GM23338 (cell line): ENCODE data around the gene NINJ2. TPM values are rescaled to one million over a fixed set of nuclear protein-coding genes. Genes with fewer than 3 reads are reported as not detected.

Experiments
- ATAC-seq: fragments of 200-7000 bp; cut with Tn5 transposase; 3 replicates; pipeline ENCODE4 v1.9.1; 2020
- DNase-seq: peaks from one replicate; pipeline ENCODE4 v3.0.0-alpha.2; 2015; ENCODE audit warnings: low spot score
- H2AFZ ChIP-seq: fragments of 200-600 bp; sonication (generic); 2 replicates; pipeline ENCODE4 v1.8.0; 2016; ENCODE audit warnings: antibody characterized with exemption, mild to moderate bottlenecking, moderate library complexity
- H3F3A ChIP-seq: fragments of 200-600 bp; sonication (generic); replicated peaks from 2 replicates; pipeline ENCODE4 v1.8.0; 2017; ENCODE audit warnings: antibody characterized with exemption, mixed run types, low read depth
- H3K27ac ChIP-seq: fragments of 200-600 bp; sonication (generic); 2 replicates; pipeline ENCODE4 v1.6.1; 2016; ENCODE audit warnings: low read depth
- H3K27me3 ChIP-seq: fragments of 200-600 bp; sonication (generic); 2 replicates; pipeline ENCODE4 v1.8.0; 2016; ENCODE audit warnings: mild to moderate bottlenecking, mixed run types, moderate library complexity; ENCODE audit not compliant: insufficient read depth
- H3K36me3 ChIP-seq: fragments of 200-600 bp; sonication (generic); 2 replicates; pipeline ENCODE4 v1.8.0; 2016; ENCODE audit warnings: mild to moderate bottlenecking; ENCODE audit not compliant: insufficient read depth
- H3K4me1 ChIP-seq: fragments of 200-600 bp; sonication (generic); 2 replicates; pipeline ENCODE4 v1.8.0; 2016; ENCODE audit warnings: mild to moderate bottlenecking, moderate library complexity; ENCODE audit not compliant: insufficient read depth
- H3K4me2 ChIP-seq: fragments of 200-600 bp; sonication (generic); 2 replicates; pipeline ENCODE4 v1.7.1; 2017; ENCODE audit warnings: mixed run types
- H3K4me3 ChIP-seq: fragments of 200-600 bp; sonication (generic); 2 replicates; pipeline ENCODE4 v1.6.1; 2016; ENCODE audit warnings: mixed run types
- H3K79me2 ChIP-seq: fragments of 200-600 bp; sonication (generic); replicated peaks from 2 replicates; pipeline ENCODE4 v1.8.0; 2017; ENCODE audit warnings: mild to moderate bottlenecking; ENCODE audit not compliant: insufficient read depth
- H3K9me2 ChIP-seq: fragments of 200-600 bp; sonication (generic); 2 replicates; pipeline ENCODE4 v1.8.0; 2017; ENCODE audit not compliant: insufficient read depth
- H4K20me1 ChIP-seq: fragments of 200-600 bp; sonication (generic); replicated peaks from 2 replicates; pipeline ENCODE4 v1.8.0; 2017; ENCODE audit warnings: mild to moderate bottlenecking; ENCODE audit not compliant: insufficient read depth
- H3K27ac Mint-ChIP-seq: 2 replicates; pipeline ENCODE4 v1.8.0; 2020; ENCODE audit warnings: inconsistent platforms, mild to moderate bottlenecking, moderate library complexity, mixed read lengths
- H3K27me3 Mint-ChIP-seq: 3 replicates; pipeline ENCODE4 v1.8.0; 2022; ENCODE audit warnings: low read depth, mild to moderate bottlenecking, moderate library complexity, mixed read lengths, inconsistent platforms; ENCODE audit not compliant: insufficient read depth, poor library complexity
- H3K36me3 Mint-ChIP-seq: 3 replicates; pipeline ENCODE4 v1.8.0; 2021; ENCODE audit warnings: low read depth, mild to moderate bottlenecking, inconsistent platforms, moderate library complexity, mixed read lengths
- H3K4me1 Mint-ChIP-seq: 3 replicates; pipeline ENCODE4 v1.8.0; 2020; ENCODE audit warnings: mild to moderate bottlenecking, inconsistent platforms, mixed read lengths
- H3K4me3 Mint-ChIP-seq: 3 replicates; pipeline ENCODE4 v1.8.0; 2021; ENCODE audit warnings: moderate library complexity, mild to moderate bottlenecking, inconsistent platforms, mixed read lengths
- H3K9me3 Mint-ChIP-seq: 3 replicates; pipeline ENCODE4 v1.8.0; 2020; ENCODE audit warnings: moderate library complexity, mild to moderate bottlenecking, inconsistent platforms, mixed read lengths
- CREB1 ChIP-seq: fragments of 250-450 bp; sonication (Bioruptor Pico); IDR thresholded peaks from 2 replicates; pipeline ENCODE4 v1.5.0; 2020; ENCODE audit warnings: low read depth, mild to moderate bottlenecking, moderate library complexity
- EZH2 ChIP-seq: fragments of 200-600 bp; sonication (generic); IDR thresholded peaks from one replicate; pipeline ENCODE4 v1.8.0; 2017; ENCODE audit warnings: antibody characterized with exemption, mild to moderate bottlenecking, low read depth; ENCODE audit not compliant: unreplicated experiment
- EZH2phosphoT487 ChIP-seq: fragments of 200-600 bp; sonication (generic); IDR thresholded peaks from one replicate; pipeline ENCODE4 v1.8.1; 2018; ENCODE audit warnings: antibody characterized with exemption; ENCODE audit not compliant: unreplicated experiment
- NANOG ChIP-seq: IDR thresholded peaks from 2 replicates; pipeline ENCODE4 v1.6.1; 2016; ENCODE audit warnings: antibody characterized with exemption, borderline replicate concordance
- POLR2AphosphoS5 ChIP-seq: IDR thresholded peaks from 2 replicates; pipeline ENCODE4 v1.6.1; 2016; ENCODE audit warnings: antibody characterized with exemption, low read depth
- STAT1 ChIP-seq: IDR thresholded peaks from one replicate; pipeline ENCODE4 v1.6.1; 2016; ENCODE audit warnings: antibody characterized with exemption; ENCODE audit not compliant: unreplicated experiment
- ZNF114 ChIP-seq: fragments of 250-450 bp; sonication (Bioruptor Pico); IDR thresholded peaks from 2 replicates; pipeline ENCODE4 v1.5.0; 2020; ENCODE audit warnings: mild to moderate bottlenecking, moderate library complexity
- ZNF331 ChIP-seq: fragments of 250-450 bp; sonication (Bioruptor Pico); IDR thresholded peaks from 2 replicates; pipeline ENCODE4 v1.5.0; 2020; ENCODE audit warnings: low read depth, mild to moderate bottlenecking, moderate library complexity
- polyA plus RNA-seq: library from polyadenylated mRNA; unstranded; fragments of >200 nt; fragmentation: Nextera tagmentation; extraction: Ambion mirVana; gene quantifications from 2 replicates; pipeline ENCODE4 v1.2.1, GENCODE V29; 2016
- total RNA-seq: library from RNA; depleted of rRNA; stranded (reverse); fragments of >200 nt; shearing (Covaris generic); gene quantifications from 2 replicates; pipeline ENCODE4 v1.2.3, GENCODE V29; 2014
- TF ChIP-seq, protein P1 (sequence below): IDR thresholded peaks from 2 replicates; pipeline ENCODE4 v1.6.1; 2016; ENCODE audit warnings: antibody characterized with exemption
- TF ChIP-seq, protein P2 (sequence below): fragments of 250-450 bp; sonication (Bioruptor Pico); IDR thresholded peaks from 2 replicates; pipeline ENCODE4 v1.5.0; 2020; ENCODE audit warnings: mild to moderate bottlenecking, moderate library complexity

NINJ2 gene
- total and polyA plus RNA-seq, 2 experiments from 2014 or later: 0.94 to 2.6 TPM

DNA sequence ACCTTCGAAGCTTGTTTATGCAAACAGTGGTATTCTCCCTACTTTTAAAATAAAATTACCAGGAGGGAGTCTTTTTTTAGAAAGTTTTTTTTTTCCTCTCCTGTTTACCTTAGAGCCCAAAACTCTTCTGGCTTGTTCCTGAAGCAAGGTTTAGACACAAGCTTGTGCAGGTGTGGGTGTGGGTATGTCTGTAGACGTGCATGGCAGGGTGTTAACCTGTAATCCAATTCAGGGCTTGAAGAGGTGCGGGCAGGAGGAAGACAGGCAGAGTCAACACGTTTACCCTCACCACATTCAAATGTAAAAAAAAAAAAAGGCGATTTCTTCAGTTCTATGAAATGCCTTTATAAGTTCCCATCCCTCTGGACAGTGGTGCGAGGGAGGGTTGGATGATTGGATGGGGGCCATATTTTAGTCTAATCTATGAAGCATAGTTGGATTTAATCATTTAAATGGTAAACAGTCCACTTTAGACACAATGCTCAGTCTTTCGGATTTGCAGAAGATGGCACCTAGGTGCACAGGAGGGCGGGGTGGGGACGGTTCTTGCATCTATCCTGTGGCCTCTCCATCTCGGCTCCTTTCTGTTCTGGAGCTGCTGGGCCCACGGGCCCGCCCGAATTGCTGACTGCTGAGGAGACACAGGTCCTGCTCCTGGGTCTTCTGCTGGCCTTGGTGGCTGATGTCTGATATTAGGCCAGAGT, 982 bp upstream of the NINJ2 start:
- Histone ChIP-seq H3K36me3 (no peaks in the 10 kb centered on the region), H4K20me1 (no peaks in the 10 kb centered on the region), H3F3A (no peaks in the 10 kb centered on the region), H3K27ac (no peak overlapping the region), H3K4me3 (no peak overlapping the region), H3K79me2 (no peaks in the 10 kb centered on the region), H2AFZ (no peak overlapping the region), H3K4me1 (peaks cover 16% of the 10 kb centered on the region), H3K4me2 (no peak overlapping the region), H3K9me2 (no peaks in the 10 kb centered on the region), H3K27me3 (no peaks in the 10 kb centered on the region)
- Mint-ChIP-seq H3K4me1 (peaks cover 17% of the 10 kb centered on the region), H3K4me3 (no peak overlapping the region), H3K27me3 (peaks cover 13% of the 10 kb centered on the region), H3K27ac (no peak overlapping the region), H3K9me3 (no peaks in the 10 kb centered on the region), H3K36me3 (no peaks in the 10 kb centered on the region)
- ATAC-seq: no peak
- no peak for DNase-seq
- no peak for TF ChIP-seq ZNF331
- TF ChIP-seq ZNF114 (CRISPR knock-in tag): no peak
- TF ChIP-seq, protein P1, sequence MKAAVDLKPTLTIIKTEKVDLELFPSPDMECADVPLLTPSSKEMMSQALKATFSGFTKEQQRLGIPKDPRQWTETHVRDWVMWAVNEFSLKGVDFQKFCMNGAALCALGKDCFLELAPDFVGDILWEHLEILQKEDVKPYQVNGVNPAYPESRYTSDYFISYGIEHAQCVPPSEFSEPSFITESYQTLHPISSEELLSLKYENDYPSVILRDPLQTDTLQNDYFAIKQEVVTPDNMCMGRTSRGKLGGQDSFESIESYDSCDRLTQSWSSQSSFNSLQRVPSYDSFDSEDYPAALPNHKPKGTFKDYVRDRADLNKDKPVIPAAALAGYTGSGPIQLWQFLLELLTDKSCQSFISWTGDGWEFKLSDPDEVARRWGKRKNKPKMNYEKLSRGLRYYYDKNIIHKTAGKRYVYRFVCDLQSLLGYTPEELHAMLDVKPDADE: no peak
- TF ChIP-seq EZH2: no peak
- TF ChIP-seq STAT1: no peak
- TF ChIP-seq EZH2phosphoT487: no peak
- no peak for TF ChIP-seq POLR2AphosphoS5
- no peak for TF ChIP-seq NANOG
- TF ChIP-seq CREB1 (CRISPR knock-in tag): no peak
- TF ChIP-seq, protein P2, sequence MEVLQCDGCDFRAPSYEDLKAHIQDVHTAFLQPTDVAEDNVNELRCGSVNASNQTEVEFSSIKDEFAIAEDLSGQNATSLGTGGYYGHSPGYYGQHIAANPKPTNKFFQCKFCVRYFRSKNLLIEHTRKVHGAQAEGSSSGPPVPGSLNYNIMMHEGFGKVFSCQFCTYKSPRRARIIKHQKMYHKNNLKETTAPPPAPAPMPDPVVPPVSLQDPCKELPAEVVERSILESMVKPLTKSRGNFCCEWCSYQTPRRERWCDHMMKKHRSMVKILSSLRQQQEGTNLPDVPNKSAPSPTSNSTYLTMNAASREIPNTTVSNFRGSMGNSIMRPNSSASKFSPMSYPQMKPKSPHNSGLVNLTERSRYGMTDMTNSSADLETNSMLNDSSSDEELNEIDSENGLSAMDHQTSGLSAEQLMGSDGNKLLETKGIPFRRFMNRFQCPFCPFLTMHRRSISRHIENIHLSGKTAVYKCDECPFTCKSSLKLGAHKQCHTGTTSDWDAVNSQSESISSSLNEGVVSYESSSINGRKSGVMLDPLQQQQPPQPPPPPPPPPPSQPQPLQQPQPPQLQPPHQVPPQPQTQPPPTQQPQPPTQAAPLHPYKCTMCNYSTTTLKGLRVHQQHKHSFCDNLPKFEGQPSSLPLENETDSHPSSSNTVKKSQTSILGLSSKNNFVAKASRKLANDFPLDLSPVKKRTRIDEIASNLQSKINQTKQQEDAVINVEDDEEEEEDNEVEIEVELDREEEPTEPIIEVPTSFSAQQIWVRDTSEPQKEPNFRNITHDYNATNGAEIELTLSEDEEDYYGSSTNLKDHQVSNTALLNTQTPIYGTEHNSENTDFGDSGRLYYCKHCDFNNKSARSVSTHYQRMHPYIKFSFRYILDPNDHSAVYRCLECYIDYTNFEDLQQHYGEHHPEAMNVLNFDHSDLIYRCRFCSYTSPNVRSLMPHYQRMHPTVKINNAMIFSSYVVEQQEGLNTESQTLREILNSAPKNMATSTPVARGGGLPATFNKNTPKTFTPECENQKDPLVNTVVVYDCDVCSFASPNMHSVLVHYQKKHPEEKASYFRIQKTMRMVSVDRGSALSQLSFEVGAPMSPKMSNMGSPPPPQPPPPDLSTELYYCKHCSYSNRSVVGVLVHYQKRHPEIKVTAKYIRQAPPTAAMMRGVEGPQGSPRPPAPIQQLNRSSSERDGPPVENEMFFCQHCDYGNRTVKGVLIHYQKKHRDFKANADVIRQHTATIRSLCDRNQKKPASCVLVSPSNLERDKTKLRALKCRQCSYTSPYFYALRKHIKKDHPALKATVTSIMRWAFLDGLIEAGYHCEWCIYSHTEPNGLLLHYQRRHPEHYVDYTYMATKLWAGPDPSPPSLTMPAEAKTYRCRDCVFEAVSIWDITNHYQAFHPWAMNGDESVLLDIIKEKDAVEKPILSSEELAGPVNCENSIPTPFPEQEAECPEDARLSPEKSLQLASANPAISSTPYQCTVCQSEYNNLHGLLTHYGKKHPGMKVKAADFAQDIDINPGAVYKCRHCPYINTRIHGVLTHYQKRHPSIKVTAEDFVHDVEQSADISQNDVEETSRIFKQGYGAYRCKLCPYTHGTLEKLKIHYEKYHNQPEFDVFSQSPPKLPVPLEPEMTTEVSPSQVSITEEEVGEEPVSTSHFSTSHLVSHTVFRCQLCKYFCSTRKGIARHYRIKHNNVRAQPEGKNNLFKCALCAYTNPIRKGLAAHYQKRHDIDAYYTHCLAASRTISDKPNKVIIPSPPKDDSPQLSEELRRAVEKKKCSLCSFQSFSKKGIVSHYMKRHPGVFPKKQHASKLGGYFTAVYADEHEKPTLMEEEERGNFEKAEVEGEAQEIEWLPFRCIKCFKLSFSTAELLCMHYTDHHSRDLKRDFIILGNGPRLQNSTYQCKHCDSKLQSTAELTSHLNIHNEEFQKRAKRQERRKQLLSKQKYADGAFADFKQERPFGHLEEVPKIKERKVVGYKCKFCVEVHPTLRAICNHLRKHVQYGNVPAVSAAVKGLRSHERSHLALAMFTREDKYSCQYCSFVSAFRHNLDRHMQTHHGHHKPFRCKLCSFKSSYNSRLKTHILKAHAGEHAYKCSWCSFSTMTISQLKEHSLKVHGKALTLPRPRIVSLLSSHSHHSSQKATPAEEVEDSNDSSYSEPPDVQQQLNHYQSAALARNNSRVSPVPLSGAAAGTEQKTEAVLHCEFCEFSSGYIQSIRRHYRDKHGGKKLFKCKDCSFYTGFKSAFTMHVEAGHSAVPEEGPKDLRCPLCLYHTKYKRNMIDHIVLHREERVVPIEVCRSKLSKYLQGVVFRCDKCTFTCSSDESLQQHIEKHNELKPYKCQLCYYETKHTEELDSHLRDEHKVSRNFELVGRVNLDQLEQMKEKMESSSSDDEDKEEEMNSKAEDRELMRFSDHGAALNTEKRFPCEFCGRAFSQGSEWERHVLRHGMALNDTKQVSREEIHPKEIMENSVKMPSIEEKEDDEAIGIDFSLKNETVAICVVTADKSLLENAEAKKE (CRISPR knock-in tag): no peak
